GM12878 (cell line): ENCODE data around the gene PPM1A. TPM values are rescaled to one million over a fixed set of nuclear protein-coding genes. Genes with fewer than 3 reads are reported as not detected.
A peak's percentile ranks its signal among the peaks of the same experiment; 100 is the strongest.

Source experiments
- CBFB ChIP-seq: IDR thresholded peaks from 2 replicates; pipeline ENCODE4 v1.6.1; 2016; ENCODE audit warnings: antibody characterized with exemption, low read depth
- E2F4 ChIP-seq: IDR thresholded peaks from 2 replicates; pipeline ENCODE4 v1.6.1; 2012; ENCODE audit warnings: low read depth, low read length, improper control_type of control experiment
- EP300 ChIP-seq, 2 experiments: fragments of 150-350 bp in 1 of 2; IDR thresholded peaks; 2 replicates each; pipeline ENCODE4 v1.6.1; 2011 to 2012; ENCODE audit warnings: low read depth in 2 of 2, low read length in 2 of 2, borderline replicate concordance in 1 of 2, improper control_type of control experiment in 1 of 2, inconsistent platforms in 1 of 2; ENCODE audit not compliant: control insufficient read depth in 1 of 2
- IKZF2 ChIP-seq, 2 experiments: fragments of 450-650 bp; IDR thresholded peaks; 2 replicates each; pipeline ENCODE4 v1.6.1; 2017; ENCODE audit warnings: mild to moderate bottlenecking in 2 of 2, moderate library complexity in 2 of 2
- JUNB ChIP-seq: IDR thresholded peaks from 2 replicates; pipeline ENCODE4 v1.6.1; 2016; ENCODE audit warnings: antibody characterized with exemption, mild to moderate bottlenecking
- POLR2AphosphoS5 ChIP-seq: IDR thresholded peaks from 2 replicates; pipeline ENCODE4 v1.6.1; 2011; ENCODE audit warnings: mild to moderate bottlenecking, low read length, inconsistent platforms
- PRDM15 ChIP-seq: fragments of 450-650 bp; formaldehyde crosslinking; IDR thresholded peaks from 2 replicates; pipeline ENCODE4 v1.4.0; 2020; ENCODE audit warnings: mild to moderate bottlenecking, moderate library complexity
- SIN3A ChIP-seq: IDR thresholded peaks from 2 replicates; pipeline ENCODE4 v1.6.1; 2012; ENCODE audit warnings: low read depth, low read length, improper control_type of control experiment
- SP1 ChIP-seq: IDR thresholded peaks from one replicate; pipeline ENCODE4 v1.6.1; 2011; ENCODE audit warnings: low read depth, low read length
- TAF1 ChIP-seq: IDR thresholded peaks from 2 replicates; pipeline ENCODE4 v1.6.1; 2011; ENCODE audit warnings: mild to moderate bottlenecking, low read depth, low read length, borderline replicate concordance
- ZBTB33 ChIP-seq: fragments of 450-650 bp; IDR thresholded peaks from 2 replicates; pipeline ENCODE4 v1.6.1; 2017; ENCODE audit warnings: mild to moderate bottlenecking
- polyA plus RNA-seq, 11 experiments: library from polyadenylated mRNA; depleted of rRNA in 4 of 11; unstranded in 6 of 11; stranded (reverse) in 5 of 11; fragments of >200 nt; fragmentation: Nextera tagmentation in 4 of 11; fragmentation: Illumina TruSeq in 1 of 11; extraction: Ambion mirVana in 4 of 11; extraction: Trizol in 1 of 11; gene quantifications; 1 replicate in 1 of 11; 2 replicates in 10 of 11; pipeline versions ENCODE4 v1.2.1 to v1.2.3, GENCODE V29; 2011 to 2016; ENCODE audit warnings: inconsistent platforms in 2 of 11, missing spikeins in 2 of 11, low read depth in 1 of 11
- total RNA-seq, 4 experiments: library from RNA; depleted of rRNA in 3 of 4; stranded (reverse); fragments of >200 nt in 3 of 4; fragmentation: Illumina TruSeq in 1 of 4; extraction: Trizol in 1 of 4; gene quantifications; 2 replicates each; pipeline versions ENCODE4 v1.2.1 to v1.2.3, GENCODE V29; 2013 to 2021
- TF ChIP-seq, protein P1 (sequence below): fragments of 150-350 bp; IDR thresholded peaks from 2 replicates; pipeline ENCODE4 v1.6.1; 2014; ENCODE audit warnings: mild to moderate bottlenecking, low read depth, low read length
- TF ChIP-seq, protein P2 (sequence below): IDR thresholded peaks from 2 replicates; pipeline ENCODE4 v1.6.1; 2012; ENCODE audit warnings: improper control_type of control experiment, low read depth, low read length; ENCODE audit not compliant: insufficient replicate concordance

PPM1A gene
- total and polyA plus RNA-seq, 10 of the 15 experiments (the other 5 are each of a cell fraction or from before 2014, with no cell fraction given), result 16.8 to 124 (median 47.0) TPM

DNA sequence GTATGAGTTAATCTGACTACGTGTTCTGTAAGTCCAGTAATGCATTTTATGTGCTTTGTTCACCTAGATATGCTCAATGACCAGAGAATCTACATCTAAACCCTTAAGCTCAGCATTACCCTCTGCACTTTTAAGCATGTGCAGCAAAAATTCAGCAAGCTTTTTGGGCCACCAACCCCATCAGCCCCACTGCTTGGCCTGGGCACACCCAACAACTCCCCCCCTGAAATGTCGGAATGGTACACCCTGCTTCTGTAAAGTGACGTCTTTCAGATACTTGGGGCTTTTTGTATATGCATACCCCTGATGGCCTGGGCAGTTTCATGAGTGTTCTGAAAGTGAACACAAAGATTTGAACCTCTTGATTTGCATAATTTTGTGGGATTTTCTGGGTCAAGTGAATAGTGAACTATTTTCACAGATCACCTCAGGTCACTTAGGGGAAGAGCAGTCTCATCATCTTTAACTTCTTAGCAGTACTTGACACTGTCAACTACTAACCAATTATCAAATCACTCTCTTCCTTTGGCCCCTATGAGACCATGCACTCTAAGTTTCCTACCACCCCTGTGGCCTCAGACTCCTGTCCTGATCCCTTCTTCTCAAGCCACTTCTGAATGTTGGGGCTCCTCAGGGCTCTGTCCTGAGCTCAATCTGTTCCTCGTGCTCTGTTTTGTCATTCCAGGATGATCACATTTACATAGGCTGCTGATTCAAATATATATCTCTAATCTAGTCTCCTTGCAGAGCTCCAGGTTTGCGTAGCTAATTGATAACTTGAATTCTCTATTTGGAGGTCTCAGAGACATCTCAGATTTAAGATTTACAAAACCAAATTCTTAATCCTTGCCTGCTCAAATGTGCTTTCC is 36.3 kb upstream of the PPM1A start (continued):
- TF ChIP-seq TAF1, result no peak
- TF ChIP-seq EP300 (IDR thresholded peaks at IDR 0.05; ENCODE audit: borderline replicate concordance in 1 of 2, control insufficient read depth in 1 of 2, low read depth in 2 of 2, low read length in 2 of 2), result peak; percentile 73 to 86
- TF ChIP-seq SIN3A, result no peak
- peak; percentile 90 for TF ChIP-seq POLR2AphosphoS5
- peak; percentile 32; the same call in 1 of the 2 replicates for TF ChIP-seq JUNB
- TF ChIP-seq SP1, result peak; percentile 53
- peak; percentile 39 to 69; a peak in 2 of 4 replicates for TF ChIP-seq IKZF2 (IDR thresholded peaks at IDR 0.05)
- no peak; the same call in 1 of the 2 replicates for TF ChIP-seq CBFB
- TF ChIP-seq ZBTB33, result no peak
- TF ChIP-seq, protein P1, sequence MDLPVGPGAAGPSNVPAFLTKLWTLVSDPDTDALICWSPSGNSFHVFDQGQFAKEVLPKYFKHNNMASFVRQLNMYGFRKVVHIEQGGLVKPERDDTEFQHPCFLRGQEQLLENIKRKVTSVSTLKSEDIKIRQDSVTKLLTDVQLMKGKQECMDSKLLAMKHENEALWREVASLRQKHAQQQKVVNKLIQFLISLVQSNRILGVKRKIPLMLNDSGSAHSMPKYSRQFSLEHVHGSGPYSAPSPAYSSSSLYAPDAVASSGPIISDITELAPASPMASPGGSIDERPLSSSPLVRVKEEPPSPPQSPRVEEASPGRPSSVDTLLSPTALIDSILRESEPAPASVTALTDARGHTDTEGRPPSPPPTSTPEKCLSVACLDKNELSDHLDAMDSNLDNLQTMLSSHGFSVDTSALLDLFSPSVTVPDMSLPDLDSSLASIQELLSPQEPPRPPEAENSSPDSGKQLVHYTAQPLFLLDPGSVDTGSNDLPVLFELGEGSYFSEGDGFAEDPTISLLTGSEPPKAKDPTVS, result no peak
- no peak for TF ChIP-seq E2F4
- TF ChIP-seq, protein P2, sequence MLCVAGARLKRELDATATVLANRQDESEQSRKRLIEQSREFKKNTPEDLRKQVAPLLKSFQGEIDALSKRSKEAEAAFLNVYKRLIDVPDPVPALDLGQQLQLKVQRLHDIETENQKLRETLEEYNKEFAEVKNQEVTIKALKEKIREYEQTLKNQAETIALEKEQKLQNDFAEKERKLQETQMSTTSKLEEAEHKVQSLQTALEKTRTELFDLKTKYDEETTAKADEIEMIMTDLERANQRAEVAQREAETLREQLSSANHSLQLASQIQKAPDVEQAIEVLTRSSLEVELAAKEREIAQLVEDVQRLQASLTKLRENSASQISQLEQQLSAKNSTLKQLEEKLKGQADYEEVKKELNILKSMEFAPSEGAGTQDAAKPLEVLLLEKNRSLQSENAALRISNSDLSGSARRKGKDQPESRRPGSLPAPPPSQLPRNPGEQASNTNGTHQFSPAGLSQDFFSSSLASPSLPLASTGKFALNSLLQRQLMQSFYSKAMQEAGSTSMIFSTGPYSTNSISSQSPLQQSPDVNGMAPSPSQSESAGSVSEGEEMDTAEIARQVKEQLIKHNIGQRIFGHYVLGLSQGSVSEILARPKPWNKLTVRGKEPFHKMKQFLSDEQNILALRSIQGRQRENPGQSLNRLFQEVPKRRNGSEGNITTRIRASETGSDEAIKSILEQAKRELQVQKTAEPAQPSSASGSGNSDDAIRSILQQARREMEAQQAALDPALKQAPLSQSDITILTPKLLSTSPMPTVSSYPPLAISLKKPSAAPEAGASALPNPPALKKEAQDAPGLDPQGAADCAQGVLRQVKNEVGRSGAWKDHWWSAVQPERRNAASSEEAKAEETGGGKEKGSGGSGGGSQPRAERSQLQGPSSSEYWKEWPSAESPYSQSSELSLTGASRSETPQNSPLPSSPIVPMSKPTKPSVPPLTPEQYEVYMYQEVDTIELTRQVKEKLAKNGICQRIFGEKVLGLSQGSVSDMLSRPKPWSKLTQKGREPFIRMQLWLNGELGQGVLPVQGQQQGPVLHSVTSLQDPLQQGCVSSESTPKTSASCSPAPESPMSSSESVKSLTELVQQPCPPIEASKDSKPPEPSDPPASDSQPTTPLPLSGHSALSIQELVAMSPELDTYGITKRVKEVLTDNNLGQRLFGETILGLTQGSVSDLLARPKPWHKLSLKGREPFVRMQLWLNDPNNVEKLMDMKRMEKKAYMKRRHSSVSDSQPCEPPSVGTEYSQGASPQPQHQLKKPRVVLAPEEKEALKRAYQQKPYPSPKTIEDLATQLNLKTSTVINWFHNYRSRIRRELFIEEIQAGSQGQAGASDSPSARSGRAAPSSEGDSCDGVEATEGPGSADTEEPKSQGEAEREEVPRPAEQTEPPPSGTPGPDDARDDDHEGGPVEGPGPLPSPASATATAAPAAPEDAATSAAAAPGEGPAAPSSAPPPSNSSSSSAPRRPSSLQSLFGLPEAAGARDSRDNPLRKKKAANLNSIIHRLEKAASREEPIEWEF, result no peak
- no peak for TF ChIP-seq PRDM15 (CRISPR knock-in tag)
